ENCODE results near the gene MALRD1.
"Not testable (repeated sequence)": the region's sequence is repeated elsewhere in the genome, so short reads cannot be mapped to it uniquely, and the experiment has no call there.

The MALRD1 gene

DNA sequence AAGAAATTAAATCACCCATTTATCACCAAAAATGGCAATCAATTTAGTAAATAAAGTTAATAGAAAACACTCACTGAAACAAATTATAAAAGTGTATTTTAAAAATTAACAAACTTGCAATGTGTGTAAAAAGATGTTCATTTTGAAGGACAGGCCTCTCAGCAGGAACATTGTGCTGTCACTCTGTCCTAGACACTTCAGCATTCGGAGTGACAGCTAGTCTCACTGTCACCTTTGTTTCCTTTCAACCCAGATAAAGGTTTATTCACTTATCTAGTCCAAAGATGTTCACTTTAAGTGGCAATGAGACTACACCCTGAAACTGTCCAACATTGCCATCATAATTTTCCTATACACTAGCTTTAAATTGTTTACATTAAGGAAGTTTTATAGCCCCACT is 675.7 kb downstream of the MALRD1 start:
- DNase-seq, result no peak

DNA sequence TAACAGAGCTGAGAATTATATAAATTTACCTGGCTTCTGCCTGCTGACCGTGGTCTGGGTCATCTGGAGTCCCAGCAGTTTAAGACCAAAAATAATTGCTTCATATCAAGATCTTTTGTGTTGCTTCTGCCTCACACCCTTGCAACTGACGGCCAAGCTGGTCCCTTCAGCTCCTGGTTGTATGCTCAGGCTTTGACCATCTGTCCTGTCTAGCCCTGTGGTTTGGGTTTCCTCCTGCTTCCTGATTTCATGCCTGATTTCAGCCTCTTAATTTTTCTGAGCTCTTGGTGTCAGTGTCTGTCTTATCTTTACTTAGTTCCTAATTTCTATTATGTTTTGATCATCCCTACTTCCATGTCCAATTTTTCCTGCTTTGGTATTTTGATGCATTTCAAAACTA is 679.8 kb downstream of the MALRD1 start:
- DNase-seq, result no peak

DNA sequence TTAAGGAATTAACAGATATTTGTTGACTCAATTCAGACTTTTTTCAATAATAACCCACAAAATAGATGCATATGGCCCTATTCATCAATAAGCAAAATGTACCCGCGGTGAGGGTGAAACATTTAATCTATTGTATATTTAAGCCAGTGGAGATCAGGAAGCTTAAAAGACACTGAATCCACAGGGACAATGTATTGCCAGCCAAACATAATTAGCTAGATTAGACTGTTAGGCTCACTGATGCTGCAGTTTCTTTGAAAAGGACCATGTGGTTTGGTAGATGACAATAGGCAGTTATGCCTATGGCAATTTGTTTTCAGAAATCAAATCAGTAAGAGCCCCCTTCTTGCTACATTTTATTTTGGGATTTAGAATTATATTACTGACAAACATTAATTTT is 680.4 kb downstream of the MALRD1 start:
- no peak for DNase-seq

DNA sequence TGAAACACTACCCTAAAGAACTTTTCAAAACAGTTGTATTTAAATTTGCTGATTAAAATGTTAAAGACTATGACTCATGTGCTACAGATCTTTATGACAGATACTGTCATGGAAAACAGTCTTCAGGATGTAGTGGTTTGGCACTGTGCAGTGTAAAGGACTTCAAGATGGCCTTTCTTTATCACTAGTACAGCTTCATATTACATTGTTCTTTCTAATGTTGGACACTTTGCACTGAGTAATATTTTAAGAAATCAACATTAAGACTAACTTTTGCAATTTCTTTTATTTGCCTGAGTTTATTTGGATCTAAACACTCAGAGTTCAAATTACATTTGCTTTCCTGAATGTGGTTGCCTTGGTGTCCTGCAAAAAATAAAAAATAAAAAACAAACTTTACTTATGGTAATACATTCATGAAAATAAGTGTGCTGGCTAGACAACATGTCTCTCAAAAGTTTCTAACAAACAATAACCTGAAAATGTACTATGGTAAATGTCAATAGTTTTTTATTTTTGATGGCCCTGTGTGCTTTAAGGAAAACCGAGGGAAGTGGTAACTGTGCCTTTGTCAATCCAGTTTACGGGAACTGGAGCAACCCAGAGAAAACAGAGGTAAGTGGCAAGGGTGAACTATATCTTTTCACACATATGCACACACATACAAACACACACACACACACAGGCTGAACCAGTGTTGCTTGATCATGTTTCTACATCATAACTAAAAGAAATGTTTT is 681.7 kb downstream of the MALRD1 start:
- DNase-seq, result no peak

DNA sequence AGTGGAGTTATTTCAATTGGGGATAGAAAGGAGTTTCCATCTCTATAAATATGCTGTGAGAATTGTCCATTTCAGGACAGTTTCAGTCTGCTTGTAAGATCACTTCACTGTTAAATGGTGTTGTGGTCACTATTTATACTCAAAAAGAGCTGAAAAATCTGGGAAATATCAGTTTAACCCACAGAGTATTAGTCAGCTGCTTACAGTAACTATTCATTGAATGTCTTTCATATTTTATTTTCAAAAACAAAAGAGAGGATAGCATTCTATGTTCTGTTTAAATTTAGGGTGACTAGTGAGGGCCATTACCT is 682.3 kb downstream of the MALRD1 start:
- no peak for DNase-seq

DNA sequence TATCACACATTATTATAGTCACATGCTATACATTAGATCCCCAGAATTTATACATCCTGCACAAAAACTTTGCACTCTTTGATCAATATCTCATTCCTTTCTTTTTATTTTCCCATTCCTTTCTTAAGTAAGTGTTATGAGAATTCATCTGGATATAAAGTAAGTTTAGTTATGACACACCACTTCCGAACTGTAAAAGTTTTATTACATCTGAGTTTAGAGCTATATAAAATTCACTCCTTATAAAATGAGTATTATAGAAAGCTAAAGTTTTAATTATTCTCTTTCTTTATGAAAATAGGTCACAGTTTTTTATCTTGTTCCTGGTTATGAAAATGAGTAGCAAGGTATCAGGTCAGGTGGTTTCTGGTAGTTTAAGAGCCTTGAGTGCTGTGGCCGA is 683.0 kb downstream of the MALRD1 start:
- DNase-seq, result no peak

DNA sequence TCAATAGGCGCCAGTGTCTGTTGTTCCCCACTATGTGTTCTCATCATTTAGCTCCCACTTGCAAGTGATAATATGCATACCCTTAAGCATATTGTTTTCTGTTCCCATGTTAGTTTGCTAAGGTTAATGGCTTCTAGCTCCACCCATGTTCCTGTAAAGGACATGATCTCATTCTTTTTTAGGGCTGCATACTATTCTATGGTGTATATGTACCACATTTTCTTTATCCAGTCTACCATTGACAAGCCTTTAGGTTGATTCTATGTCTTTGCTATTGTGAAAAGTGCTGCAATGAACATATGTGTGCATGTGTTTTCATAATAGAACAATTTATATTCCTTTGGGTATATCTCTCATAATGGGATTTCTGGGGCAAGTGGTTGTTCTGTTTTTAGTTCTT is 689.8 kb downstream of the MALRD1 start:
- no peak for DNase-seq

DNA sequence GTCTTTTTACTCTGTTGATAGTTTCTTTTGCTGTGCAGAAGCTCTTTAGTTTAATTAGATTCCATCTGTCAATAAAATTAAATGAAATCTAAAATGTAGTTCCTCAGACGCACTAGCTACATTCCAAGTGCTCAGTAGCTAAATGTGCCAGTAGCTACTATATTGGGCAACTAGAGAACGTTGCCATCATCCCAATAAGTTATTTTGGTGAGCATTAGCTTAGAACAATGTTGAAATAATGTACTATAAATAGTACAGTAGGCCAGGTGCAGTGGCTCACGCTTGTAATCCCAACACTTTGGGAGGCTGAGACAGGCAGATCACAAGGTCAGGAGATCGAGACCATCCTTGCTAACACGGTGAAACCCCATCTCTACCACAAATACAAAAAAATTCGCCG is 690.6 kb downstream of the MALRD1 start:
- not testable (repeated sequence) for DNase-seq

DNA sequence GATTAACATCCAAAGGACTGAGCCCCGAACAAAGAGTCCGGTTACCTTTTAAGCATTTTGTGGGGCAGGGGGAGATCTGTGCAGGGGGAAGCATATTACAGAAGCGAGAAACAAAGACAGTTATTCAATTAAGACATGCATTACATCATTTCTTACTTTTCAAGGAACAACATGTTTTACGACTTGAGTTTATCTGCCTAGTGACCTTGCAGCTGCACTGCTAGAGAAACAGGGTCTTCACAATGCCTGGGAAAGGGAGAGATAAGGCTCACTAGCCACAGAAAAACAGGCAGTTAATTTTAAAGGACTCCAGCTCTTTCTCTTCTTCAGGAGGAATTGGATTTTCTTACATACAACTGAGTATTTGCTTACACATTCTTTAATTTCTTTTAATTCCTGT is 693.5 kb downstream of the MALRD1 start:
- DNase-seq, result not testable (repeated sequence)

DNA sequence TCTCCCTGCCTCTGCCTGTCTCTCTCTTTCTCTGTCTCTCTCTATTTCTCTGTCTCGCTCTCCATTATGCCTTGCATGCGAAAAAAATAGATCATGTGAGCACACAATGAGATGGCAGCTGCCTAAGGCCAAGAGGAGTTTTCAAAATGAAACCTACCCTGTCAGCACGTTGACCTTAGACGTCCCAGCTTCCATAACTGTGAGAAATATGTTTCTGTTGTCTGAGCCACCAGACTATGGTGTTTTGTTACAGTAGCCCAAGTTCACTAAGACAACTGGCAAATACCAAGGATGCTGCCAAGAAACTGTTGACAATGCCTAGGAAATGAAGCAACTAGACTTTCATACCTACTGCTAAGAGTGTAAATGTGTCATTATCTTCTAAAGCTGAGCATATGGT is 697.1 kb downstream of the MALRD1 start:
- no peak for DNase-seq

DNA sequence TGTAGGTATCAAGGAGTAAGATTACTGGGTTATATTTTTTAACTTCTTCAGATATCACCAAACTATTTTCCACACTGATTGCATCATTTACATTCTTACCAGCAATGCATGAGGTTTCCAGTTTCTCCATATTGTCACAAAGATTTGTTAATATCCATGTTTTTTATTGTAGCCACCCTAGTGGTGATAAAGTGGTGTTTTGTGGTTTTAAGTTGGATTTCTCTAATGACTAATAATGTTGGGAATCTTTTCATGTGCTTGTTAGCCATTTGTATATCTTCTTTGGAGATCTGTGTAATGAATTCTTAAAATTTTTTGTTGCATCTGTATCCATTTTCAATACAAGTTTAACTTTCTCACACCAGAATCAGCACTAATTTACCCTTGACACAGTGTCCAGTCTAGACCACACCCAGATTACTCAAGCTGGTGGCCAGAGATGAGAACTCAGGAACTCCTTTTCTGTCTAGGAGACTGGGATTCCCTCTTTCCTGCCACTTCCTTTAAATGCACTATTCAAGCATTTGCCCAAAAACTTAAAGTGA is 700.7 kb downstream of the MALRD1 start:
- DNase-seq, result no peak

DNA sequence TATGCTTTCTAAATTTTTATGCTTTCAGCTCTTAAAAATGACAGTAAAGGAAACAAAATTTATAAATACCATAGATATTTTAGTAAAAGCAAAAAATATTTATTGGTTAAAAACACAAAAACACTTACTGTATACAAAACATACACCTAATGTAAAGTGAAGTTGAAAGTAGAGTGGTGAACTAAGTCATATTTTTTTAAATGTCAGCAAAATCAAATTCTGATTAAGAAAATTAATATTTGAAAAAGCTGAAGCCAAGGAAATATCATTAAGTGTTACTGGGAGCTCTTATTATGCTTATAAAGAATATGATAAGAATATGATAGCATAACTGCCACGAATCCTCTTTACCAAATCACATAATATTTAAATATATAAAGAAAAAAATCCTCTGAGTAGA is 702.4 kb downstream of the MALRD1 start:
- DNase-seq, result no peak

DNA sequence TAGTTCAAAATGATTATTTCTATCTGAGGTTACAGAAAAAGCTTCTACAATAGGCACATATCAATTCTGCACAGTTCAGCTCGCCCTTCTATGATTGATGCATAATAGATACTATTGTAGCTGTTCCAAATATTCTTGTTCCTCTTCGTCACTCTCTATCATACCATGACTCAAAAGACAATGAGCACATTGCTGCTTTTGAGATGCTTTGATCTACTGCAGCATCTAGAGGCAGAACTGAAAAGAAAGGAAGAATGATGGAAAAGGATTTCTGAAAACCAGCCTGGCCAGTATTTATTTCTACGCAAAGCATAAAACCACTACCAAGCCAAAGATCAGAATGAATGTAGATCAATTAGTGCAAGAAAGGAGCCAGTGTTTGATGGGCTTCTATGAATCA is 708.3 kb downstream of the MALRD1 start:
- no peak for DNase-seq

DNA sequence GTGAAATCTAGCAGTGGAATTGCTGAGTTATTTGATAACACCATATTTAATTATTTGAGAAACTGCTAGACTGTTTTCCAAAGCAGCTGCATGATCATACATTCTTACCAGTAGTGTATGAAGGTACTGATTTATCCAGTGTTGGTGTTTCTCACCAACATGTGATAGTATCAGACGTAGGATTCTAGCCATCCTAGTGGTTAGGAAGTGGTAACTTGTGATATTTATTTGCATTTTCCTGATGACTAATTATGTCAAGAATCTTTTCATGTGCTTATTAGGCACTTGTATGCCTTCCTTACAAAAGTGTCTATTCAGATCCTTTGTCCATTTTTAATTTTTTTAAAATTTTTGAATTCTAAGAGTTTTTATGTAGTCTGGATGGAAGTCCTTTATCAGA is 713.4 kb downstream of the MALRD1 start:
- no peak for DNase-seq

DNA sequence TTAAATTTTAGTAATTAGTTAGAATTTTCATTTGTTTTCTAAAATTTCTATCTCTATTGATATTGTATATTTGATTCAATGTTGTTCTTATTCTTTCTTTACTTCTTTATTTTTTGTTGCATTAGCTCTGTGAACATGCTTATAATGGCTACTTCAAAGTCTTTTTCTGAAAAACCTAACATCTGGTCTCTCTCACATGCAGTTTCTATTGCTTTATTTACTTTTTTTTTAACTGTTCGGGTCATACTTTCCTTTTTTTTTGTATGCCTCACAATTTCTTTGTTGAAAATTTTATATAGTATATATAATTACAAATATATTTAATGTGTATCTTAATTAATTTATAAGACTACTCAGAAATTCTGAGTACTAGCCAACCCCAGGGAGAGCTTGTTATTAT is 715.5 kb downstream of the MALRD1 start:
- DNase-seq, result no peak

DNA sequence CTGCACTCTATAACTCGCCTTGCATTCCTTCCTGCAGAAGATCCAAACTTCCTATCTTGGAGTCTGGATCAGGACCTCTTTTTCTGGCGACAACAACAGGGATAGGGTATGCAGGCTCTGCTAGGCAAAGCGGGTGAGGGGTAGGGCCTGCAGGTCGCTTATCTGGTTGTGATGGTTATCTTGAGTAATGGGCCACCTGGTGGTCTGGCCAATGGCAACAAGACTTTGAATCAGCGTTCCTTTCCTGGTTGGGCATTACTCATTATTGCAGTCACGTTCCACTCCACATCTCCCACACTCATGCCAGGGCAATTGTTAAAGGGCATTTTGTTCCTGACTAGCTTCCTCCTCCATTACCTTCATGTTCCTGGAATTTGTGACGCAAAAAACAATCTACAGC is 719.3 kb downstream of the MALRD1 start:
- no peak for DNase-seq

DNA sequence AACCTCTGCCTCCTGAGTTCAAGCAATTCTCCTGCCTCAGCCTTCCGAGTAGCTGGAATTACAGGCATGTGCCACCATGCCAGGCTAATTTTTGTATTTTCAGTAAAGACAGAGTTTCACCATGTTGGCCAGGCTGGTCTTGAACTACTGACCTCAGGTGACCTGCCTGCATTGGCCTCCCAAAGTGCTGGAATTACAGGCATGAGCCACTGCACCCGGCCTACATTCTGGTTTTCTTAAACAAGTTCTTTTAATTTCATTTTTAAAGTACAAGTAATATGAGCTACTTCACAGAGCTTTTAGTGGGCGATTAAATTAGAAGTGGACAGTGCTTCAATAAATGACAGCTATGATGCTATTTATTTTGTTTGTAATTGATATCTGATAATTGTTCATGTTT is 721.2 kb downstream of the MALRD1 start:
- not testable (repeated sequence) for DNase-seq

DNA sequence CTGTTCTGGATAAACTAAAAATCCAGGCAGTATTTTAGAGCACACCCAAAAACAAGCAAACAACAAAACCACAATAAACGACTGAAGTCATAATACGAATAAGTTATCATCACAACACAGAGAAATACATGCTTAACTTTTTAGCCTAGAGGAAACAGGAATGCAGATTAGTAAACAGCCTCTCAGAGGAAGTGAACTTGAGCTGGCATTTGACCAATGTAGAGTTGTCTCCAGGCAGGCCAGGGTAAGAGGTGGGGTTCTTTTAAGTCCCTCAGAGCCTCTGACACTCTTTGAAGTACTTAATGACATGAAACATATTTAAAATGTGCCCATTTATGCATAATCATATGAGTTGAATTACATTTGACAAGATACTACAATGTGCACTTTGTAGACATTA is 724.4 kb downstream of the MALRD1 start:
- no peak for DNase-seq

DNA sequence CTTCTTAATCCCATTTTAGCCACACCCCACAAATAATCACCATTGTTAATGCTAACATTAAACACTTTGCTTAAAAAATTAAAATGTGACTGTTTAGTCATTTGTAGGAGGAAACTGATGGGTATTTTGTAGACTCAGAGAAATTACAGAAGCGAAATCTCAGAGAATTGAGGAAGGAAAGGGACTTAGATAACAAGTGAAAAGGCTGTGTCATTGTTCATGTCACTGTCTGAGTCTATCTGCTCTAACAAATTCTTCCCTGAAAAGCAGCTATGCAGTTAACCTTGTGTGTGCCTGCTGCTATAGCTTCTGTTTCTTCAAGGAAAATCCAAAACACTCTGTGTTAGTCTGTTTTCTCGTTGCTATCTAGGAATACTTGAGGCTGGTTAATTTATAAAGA is 726.7 kb downstream of the MALRD1 start:
- no peak for DNase-seq

DNA sequence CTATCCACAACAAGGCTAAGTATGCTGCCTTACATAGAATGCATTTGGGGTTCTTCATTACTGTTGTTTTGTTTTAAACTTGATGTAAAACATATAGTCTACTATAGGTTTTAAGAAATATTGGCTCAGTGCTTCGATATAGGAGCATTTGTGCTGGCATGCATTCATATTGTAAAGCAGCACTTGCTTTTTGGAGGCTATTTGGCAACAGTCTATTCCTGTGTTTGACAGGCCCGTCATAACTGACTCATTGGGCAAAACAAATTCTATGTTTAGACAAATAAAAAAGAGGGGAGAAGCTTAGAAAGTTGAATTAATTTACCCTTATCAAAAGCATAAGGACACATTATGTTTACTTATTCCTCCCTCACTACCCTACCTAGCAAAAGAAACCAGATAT is 729.2 kb downstream of the MALRD1 start:
- DNase-seq, result no peak

DNA sequence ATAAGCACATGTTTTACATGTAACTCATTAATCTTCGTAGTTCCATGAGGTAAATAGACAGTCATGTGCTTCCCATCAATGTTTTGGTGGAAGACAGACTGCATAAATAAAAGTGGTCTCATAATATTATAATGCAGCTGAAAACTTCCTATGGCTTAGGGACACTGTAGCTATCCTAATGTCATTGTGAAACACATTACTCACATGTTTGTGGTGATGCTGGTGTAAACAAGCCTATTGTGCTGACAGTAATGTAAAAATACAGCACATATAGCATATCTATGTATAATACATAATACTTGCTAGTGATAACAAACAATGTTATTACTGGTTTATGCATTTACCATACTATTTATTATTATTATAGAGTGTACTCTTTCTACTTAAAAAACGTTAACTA is 730.4 kb downstream of the MALRD1 start:
- no peak for DNase-seq

DNA sequence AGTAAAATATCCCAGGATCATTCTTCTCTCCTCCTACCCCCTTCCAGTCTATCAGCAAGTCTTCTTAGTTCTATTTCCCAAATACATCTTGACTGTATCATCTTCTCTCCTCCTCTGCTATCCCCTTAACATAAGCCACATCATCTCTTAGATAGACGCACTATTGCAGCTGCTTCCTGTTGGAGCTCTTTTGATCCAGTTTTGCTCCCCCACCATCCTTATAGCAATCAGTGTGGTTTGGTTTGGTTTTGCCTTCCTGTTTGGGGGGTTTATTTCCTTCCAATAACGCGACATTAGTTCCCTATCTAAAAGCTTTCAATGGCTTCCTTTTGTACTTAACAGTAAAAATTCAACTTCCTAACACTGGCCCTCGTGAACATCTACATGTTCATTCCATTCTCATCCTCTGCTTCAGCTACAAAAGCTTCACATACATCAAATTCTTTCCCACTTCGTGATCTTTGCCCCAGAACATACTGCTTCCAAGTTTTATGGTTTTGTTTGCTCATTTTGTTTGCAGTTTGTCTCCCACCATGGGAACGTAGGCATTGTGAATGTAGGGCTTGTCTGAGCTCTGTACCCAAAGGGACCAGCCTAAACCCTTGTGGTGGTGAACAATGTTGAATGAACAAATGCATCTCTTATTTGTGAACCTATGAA is 734.0 kb downstream of the MALRD1 start:
- no peak for DNase-seq

DNA sequence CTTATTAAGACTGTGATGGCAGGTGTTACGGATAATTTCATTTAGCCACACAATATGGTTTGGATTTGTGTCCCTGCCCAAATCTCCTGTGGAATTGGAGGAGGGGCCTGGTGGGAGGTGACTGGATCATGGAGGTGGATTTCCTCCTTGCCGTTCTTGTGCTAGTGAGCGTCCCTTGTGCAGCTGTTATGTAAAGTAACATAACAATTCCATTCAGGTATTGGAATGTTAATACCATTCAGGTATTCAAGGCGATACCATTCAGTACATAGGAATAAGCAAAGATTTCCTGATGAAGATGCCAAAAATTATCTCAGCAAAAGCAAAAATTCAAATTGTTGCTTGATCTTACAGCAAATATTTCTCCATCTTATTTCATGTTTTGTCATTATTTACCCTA is 735.1 kb downstream of the MALRD1 start:
- no peak for DNase-seq
